ENCODE results near the gene ANKRD13D.

The ANKRD13D gene

DNA sequence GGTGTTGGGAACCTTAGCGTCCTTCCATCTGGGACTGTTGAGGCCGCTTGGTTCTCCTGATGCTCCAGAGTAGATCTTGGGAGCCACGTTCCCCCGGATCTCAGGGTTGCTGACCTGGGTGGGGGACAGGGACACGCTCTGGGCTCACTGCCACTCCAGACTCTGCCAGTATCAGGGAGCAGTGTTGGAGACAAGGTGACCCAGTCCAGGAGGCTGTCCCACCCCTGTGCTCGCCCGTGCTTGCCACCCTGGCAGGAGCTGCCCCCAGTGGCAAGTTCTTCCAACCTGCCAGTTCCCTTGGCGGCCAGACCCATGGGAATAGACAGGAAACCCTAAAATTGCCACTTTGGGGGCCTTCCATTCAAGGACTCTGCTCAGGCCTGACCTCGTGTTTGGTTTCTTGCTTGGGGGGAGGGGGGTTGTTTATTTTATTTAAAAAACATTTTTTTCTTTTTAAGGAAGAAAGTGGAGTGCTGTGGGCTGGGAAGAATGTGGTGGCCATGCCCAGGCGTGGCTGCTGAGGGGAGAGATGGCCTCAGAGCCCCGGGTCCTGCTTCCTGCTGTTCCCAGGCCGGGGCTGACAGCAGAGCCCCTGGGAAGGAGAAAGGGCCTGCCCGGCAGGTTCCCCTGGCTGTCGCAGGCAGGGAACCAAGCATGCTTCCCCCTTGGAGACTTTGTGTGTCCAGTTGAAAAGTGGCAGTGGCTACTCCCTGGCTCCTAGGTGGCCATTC, 15.7 kb upstream of the ANKRD13D start:
- no peak for DNase-seq

DNA sequence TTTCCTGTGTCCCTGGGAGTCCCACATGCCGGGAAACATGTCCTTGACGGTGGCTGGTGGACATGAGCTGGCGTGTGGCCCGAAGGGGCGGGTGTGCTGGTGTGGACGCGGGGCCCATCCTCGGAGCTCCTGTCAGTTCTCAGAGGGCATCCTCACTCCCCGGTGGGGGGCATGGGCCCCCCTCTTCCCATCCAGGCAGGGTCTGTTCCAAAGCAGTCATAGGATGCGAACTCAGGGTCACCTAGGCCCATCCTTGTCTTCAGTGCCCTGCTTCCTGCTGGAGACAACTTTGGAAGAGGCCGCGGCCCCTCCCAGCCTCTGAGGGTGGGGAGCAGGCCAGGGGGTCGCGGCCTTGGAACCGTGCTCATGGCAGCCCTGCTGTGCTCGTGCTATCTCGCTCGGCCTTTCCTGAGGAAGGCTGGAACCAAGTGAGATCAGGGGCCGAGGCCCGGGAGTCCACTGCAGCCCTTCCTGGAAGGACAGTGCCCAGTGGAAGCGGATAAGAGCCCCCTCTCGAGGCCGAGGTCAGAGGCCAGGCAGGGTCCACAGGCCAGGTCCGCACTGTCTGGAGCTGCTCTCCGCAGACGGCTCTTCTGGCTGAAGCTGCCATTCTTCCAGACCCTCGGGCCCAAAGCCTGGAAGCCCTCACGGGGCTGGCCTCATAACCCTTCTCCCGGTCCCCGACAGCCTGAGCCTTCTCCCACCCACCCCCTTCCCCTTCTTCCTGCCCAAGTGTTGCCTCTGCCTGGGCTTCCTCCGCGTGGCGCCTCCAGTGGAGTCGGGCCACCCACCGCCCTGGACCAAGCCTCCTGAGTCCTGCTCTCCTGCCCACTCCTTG, 14.1 kb upstream of the ANKRD13D start:
- DNase-seq = no peak

DNA sequence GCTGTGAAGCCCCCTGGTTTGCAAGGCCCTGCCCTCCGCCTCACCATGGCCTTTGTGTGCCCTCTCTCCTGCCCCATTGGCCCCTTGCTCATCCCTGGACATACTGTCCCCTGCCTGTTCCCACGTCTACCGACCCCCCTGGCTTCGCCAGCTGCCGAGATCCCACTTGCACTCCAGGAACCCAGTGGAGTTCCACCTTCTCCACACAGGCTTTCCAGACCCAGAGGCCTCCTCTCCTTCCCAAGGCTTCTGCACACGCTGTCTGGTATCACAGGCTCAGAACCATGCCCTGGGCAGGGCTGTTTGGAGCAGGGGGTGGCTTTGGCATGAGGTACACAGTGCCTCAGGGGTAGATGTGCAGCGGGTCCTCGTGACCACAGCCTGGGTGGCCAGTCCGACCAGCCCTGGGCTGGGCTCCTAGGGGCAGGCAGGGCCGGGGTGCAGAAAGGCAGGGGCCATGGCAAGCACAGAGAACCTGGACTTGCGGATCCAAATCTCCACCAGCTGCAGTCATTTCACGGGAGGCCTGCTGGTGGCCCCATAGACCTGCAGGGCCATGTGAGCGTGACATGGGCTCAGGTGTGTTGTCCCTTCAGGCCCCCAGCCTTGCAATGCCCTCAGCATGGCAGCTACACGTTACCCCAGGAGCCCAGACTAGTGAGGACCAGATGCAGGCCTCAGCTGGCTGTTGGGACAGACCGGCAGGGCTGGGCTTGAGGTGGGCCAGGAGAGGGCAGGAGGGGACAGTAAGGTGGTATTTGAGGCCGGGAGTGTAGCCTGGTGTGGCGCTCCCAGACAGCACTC, 13.3 kb upstream of the ANKRD13D start:
- no peak for DNase-seq

DNA sequence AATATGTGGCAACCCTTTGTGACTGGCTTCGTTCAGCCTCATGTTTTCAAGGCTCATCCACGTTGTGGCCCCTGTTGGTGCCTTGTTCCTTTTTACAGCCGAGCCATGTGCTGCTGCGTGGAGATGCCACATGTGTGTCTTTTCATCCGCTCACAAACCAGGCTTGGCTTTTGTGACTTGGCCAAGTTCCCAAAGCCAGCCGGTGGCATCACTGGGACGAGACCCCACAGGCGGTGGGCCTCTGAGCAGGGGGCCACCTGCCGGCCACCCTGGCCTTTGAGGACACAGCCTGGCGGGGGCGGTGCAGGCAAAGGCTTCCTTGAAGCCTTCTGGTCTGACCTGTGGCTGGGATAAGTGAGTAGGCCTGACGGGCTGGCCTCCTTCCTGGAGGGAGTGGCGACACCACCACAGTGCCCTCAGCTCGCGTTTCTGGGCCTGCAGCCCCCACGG, 12.3 kb upstream of the ANKRD13D start:
- peak in 1 of 56 donors; percentile 34 for DNase-seq

DNA sequence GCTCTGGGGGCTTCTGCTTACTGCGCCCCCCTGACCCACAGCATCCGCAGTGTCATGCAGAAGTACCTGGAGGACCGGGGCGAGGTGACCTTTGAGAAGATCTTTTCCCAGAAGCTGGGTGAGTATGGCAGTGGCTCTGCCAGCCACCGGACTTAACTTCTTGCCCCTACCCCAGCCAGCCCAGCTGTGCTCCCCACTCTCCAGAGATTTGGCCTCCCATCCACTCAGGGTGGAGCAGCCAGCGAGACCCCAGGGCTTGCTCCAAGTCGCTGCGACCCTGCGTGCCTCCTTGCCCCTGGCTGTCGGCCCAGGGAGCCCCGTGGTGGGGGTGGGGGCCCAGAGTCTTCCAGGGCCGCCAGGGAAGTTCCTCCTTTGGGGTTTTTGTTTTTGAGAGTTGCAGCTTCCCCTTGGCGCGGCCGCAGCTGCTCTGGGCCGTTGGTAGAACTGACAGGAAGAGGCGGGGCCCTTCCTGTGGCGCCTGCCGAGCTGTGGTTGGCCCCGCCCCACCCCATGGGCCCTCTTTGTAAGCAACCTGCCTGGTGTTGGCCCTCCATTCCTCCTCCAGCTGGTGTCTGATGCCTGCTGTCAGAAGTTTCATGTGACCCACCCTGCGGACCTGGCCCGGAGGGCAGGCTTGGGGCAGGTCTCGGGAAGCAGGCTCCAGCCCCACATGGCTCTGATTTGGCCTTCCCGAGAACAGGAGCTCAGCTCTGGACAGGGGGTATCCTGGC, 11.7 kb upstream of the ANKRD13D start:
- DNase-seq = peak in 23 of 56 donors; percentile 22 to 68 (median 43)

DNA sequence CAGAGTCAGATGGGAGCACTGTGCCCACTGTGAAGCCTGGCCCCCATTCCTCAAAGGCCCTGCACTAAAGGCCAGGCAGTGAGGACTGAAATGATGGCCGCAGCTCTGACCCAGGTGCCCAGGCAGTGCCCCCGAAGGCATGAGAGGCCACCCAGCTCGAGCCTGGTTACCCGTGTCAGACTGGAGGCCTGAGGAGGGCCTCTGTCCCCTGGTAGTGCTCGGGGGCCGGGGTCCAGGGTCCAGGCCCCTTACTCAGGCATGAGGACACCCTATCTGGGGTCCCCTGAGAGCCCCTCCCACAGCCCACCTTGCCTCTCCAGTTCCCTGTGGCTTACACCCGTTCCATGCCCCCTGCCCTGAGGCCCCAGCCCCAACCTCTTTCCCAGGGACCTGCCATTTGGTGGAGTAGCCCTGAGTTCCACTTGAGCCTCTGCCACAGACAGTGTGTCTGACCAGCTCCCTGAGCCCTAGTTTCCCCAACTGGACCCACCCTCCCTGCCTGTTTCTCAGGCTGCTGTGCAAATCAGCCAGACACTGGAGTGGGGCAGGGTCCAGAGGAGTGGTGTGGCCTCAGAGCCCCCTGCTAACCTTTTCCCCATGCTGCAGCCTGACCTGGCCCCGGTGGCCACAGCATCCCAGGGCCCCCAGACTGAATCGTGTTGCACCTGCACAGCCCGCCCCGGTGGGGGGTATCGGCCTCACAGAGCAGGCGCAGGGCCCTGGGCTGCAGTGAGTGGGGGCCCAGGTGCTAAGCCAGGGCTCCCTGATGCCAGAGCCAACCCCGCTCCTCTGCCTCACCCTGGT, 10.8 kb upstream of the ANKRD13D start:
- no peak for DNase-seq

DNA sequence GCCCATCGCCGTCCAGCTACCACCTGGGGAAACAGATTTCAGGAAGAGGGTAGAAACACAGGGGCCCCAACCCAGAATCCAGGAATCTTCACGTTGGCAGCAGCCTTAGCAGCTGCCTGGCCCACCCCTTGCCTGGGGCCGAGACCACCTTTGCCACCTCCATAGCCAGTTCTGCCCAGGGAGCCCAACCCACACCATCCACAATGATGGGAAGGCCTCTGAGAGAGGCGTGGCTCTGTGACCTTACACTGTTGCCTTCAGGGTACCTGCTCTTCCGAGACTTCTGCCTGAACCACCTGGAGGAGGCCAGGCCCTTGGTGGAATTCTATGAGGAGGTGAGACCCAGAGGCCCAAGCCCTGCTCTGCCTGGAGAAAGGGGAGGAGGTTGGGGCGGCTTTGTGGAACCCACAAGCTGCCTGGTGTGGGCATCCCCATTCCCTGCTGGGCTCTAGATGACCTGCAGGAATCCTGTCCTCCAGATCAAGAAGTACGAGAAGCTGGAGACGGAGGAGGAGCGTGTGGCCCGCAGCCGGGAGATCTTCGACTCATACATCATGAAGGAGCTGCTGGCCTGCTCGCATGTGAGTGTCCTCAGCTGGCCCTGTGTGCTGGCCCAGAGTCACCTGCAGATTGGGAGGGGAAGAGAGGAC, 10.0 kb upstream of the ANKRD13D start:
- DNase-seq = no peak

DNA sequence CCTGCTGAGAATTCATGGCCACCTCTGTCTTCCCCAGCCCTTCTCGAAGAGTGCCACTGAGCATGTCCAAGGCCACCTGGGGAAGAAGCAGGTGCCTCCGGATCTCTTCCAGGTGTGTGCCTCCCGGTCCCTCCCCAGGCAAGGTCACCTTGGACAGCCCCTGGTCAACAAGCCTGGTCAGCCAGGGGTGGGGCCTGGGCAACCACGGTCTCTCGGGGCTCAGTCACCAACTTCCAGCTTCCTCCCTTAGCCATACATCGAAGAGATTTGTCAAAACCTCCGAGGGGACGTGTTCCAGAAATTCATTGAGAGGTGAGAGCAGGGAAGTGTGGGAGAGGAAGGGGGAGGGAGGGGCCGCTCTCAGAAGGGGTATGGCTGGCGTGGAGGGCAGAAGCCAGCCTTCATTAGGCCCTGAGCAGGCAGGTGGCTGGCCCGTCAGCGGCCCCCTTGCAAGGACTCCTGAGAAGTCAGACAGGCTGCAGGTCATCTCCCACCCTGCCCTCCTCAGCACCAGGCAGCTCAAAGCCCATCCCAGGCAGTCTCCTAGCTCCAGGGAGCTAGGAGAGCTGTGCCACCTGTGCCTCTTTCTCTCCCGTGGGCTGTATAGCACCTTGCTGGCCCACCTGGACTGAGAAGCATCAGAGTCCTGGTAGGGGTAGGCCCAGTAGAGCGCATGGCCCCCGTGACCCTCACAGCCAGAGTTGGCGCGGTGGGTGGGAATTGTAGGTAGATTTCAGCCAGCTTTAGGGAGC, 9.3 kb upstream of the ANKRD13D start:
- no peak for DNase-seq

DNA sequence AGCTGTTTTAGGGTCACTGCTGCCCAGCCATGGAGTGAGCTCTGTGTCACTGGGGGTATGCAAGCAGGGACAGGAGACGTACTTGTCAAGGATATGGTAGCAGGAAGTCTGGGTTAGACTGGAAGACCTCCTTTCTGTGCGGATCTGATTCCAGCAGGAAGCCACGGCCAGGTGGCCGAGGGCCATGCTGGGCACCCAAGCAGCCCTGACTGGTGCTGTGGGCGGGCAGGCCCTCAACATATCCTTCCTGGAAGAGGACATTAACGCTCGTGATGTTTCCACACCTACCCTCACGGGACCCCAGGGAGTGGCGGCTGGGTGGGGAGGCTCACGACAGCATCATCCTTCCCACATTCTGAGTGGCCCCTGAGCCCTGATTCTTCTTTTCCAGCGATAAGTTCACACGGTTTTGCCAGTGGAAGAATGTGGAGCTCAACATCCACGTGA, 8.7 kb upstream of the ANKRD13D start:
- DNase-seq = no peak

DNA sequence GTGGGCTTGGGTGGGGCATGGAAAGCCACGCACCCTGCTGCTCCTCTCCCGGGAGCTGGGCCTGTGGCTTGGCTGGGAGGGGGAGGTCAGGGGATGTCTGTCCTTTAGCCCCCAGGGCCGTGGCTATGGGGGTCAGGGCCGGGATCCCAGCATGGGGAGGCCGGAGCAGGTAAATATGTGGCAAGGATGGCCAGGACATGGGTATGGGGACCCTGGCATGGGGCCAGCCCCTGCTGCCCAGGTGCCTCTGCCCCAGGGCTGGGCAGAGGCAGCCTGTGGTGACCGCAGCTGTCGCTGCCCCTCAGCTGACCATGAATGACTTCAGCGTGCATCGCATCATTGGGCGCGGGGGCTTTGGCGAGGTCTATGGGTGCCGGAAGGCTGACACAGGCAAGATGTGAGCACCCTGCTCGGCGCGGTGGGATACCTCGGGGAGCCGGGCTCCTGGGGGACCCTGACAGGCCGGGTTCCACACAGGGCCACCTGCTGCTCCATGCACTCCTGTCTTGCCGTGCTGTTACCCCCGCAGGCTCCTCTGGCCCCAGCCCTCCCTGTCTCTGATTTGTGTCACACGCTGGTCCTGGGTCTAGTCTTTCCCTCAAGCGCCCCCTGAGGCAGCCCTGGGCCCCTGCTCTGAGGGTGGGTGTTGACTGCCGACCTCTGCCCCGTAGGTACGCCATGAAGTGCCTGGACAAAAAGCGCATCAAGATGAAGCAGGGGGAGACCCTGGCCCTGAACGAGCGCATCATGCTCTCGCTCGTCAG, 8.1 kb upstream of the ANKRD13D start:
- no peak for DNase-seq

DNA sequence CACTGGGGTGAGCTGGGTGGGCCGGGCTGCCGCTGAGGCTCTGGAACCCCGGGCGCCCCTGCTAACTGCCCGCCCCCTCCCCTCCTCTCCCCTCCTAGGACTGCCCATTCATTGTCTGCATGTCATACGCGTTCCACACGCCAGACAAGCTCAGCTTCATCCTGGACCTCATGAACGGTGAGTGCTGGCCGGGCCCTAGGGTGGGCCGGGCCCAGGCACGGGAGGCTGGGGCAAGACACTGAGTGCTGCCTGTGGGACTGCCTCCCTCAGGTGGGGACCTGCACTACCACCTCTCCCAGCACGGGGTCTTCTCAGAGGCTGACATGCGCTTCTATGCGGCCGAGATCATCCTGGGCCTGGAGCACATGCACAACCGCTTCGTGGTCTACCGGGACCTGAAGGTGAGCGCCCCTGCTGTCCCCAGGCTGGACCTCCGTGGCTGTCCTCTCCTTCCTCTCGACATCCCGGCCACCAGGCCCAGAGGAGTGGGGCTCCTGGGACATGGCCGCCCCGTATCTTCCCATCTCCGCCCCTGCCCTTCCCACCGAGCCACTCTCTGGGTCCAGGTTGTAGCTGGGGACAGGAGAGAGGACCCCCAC, 7.5 kb upstream of the ANKRD13D start:
- no peak for DNase-seq

DNA sequence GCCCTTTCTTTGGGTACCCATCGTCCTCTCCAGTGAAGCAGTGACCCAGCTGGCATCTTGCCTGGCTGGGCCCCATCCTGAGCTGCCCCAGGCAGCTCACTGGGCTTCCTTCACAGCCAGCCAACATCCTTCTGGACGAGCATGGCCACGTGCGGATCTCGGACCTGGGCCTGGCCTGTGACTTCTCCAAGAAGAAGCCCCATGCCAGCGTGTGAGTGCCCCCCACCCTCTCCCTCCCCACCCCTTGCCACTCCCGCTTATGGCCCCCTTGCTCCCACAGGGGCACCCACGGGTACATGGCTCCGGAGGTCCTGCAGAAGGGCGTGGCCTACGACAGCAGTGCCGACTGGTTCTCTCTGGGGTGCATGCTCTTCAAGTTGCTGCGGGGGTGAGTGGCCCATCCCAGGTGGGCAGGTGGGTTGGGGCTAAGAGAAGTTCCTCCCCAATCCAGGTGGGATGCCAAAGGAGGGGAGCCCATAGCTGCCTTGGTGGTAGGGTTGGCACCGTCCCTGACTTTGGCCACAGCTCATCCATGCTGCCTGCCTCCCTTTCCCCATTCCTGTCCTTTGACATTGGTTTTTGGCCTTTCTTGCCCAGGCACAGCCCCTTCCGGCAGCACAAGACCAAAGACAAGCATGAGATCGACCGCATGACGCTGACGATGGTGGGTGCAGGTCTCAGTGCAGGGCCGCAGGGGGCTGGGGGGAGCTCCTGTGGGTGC, 6.8 kb upstream of the ANKRD13D start:
- DNase-seq = no peak

DNA sequence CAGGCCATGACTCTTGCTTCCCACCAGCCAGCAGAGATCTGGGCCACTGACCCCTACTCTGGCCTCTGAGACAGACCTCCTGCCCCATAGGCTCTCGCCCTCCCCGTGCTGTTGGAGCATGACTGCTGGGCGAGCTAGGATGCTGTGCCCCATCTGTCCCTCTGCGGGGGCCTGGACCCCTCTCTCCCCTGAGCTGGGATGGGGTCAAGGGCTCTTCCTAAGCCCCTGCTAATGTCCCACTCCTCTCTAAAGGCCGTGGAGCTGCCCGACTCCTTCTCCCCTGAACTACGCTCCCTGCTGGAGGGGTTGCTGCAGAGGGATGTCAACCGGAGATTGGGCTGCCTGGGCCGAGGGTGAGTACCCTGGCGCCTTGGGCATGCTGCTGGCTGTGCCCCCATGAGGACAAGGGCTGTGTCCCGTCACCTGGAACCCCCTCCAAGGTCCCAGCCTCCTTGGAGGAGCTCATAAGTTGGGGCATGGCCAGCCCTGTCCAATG, 6.2 kb upstream of the ANKRD13D start:
- DNase-seq = no peak

DNA sequence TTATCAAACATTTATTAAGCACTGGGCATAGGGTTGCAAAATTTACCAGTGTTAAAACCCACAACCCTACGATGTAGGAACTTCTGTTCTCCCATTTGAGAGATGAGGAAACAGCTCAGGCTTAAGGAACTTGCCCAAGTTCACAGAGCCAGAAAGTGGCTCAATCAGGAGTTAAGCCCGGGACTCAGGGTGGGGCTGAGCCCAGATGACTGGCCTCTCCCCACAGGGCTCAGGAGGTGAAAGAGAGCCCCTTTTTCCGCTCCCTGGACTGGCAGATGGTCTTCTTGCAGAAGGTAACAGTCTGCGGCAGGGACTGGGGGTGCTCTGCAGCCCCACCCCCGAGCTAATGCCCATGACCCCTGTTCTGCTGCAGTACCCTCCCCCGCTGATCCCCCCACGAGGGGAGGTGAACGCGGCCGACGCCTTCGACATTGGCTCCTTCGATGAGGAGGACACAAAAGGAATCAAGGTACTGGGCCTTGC, 5.6 kb upstream of the ANKRD13D start:
- DNase-seq = no peak

DNA sequence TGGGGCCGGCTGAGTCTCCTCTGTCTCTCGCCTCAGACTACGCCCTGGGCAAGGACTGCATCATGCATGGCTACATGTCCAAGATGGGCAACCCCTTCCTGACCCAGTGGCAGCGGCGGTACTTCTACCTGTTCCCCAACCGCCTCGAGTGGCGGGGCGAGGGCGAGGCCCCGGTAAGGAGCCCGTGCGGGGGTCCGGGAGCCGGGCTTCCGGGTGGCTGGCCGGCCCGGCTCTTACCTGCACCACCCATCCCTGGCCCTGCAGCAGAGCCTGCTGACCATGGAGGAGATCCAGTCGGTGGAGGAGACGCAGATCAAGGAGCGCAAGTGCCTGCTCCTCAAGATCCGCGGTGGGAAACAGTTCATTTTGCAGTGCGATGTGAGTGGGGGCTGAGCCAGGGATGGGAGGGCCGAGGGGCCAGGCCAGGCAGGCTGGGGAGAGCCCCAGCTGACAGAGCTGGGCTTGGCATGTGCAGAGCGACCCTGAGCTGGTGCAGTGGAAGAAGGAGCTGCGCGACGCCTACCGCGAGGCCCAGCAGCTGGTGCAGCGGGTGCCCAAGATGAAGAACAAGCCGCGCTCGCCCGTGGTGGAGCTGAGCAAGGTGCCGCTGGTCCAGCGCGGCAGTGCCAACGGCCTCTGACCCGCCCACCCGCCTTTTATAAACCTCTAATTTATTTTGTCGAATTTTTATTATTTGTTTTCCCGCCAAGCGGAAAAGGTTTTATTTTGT, 4.1 kb upstream of the ANKRD13D start:
- DNase-seq = no peak
